LHCN-M2 (cell line): Measurements from ENCODE around the gene NTN1. TPM values are rescaled to one million over a fixed set of nuclear protein-coding genes. Genes with fewer than 3 reads are reported as not detected.
"Not testable (repeated sequence)": the region's sequence is repeated elsewhere in the genome, so short reads cannot be mapped to it uniquely, and the experiment has no call there.

Source experiments
- DNase-seq: peaks from one replicate; pipeline ENCODE4 v3.0.0-alpha.2; 2012; ENCODE audit warnings: low read depth
- total RNA-seq: library from RNA; depleted of rRNA; stranded (reverse); fragments of >200 nt; gene quantifications from 2 replicates; pipeline ENCODE4 v1.2.3, GENCODE V29; 2014

The NTN1 gene
- total RNA-seq, 1 experiment from 2014 or later: 0.17 TPM

DNA sequence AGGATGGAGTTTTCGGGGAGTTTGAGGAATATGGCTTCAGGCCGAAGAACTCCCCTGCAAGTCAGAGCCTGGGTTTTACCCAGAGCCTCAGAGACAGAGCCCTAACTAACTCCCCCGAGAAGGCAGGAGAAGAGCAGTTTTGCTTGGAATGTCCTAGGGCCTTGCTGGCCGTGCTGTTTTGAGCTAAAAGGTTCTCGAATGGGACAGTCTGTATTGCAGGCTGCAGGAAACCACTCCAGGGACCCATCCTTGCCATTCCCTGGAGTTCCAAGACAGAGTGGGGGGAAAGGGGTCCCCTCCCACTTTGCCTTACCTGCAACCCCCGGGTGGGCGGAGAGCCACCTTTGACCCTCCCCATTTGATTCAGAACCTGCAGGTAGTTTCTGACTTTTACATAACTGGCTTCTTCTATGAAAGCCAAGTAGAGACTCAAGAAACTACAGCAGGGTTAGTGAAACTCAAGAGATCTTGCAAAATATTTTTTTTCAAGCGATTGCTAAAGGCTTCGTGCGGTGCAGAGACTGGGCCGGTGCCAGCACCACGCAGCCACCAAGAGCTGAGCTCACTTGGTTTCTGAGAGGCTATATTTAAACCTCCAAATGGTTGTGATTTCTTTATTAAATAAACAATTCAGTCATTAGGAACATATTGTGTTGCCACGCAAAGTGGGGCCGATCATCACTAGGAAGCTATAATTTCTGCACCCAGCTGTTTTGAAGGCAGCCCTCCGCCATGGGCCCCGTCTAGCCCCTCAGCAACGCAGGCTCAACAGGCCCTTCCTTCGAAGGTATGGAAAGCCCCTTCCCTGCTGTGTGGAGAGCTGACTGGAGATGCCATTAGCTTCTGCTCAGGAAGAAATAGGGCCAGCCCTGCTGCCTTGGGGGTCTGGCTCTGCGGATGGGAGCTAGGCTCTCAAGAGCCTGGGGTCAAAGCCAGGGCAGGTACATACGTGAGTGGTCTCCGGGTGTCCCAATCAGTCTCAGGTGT lies 223.0 kb downstream of the NTN1 start:
- no peak for DNase-seq

DNA sequence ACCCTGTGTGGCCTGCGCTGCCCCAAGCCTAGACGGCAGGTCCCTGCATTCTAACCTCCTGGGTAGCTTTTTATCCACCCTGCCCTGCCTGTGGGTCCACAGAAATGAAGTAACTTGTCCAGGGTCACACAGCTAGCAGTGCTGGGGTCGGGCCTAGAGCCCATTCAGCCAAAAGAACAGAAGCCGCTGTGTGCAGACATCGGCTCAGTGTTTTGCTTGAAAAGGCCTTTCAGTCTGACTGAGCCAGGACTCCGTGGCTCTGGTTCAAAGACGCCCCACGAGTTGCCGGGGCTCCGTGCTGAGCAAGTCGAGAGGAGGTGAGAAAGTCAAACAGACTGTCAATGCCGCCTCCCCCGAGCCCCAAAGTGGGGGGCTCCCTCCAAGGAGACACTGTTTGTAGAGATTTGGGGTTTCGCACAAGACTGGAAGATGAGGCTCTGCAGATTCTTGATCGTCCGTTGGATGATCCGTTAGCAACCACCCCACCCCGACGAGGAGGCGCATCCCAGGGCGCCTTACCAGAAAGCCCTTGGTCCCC lies 226.2 kb downstream of the NTN1 start:
- no peak for DNase-seq

DNA sequence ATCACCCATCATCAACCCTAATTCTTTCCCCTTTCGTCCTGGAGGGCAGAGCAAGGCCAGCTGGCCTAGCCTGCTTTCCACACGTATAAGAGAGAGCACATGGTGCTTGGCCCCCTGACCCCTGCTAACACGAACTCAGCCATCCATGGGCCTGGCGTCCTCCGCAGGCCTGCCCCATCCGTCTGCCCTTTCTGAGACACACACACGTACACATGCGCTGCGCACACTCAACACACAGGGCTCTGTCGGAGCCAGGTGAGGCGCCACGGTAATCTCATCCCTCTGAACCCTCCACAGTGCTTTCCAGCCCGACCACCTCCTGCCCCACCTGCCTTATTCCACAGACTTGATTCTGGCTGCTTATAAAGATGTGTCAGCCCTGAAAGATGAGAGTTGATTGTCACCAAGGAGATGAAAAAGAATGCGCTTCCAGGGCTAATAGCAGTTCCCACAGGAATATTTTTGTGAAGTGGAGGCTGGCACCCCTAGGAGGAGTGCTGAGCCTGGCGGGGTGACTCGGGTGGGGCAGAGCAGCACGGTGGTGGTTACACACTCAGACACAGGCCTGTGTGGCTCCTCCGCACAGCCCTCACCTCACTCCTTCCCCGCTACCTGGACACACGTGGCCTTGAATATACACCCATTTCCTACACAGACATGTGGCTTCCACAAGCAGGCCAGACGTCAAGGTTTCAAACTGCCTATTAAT lies 228.1 kb downstream of the NTN1 start:
- no peak for DNase-seq

DNA sequence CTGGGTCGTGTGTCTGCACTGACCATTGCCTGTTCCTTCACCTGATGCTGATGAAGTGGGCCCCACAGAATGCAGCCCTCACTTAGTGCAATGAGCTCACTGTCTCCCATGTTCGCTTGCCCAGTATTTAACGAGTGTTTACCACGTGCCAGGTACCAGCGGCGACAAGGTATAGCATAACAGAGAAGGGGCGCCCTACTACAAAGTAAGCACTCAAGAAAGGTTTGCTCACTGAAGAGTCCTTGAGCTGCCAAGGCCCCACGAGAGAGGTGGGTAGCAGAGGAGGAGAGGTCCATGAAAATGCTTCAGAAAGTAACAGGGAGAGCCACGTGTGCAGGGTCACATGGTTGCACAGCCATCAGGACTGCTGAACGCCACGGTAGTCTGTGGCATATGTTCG lies 230.0 kb downstream of the NTN1 start:
- DNase-seq: no peak

DNA sequence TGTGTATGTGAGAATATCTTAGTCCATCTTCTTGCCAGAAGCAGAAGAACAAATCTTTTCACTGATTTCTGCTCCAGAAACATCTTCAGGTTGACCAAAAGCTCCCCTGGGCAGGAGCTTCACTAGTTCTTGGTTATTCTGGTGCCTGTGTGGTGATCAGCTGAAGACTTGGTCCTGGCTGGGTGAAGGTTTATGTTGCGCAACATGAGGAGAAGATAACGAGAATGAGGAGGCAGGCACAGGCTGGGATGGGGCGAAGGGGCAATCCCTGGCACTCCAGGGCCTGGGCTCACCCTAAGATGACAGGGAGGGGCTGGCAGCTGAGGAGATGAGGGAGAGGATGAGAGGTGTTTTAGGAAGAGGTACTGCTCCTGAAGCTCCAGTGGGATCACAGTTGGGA lies 232.0 kb downstream of the NTN1 start:
- DNase-seq: no peak

DNA sequence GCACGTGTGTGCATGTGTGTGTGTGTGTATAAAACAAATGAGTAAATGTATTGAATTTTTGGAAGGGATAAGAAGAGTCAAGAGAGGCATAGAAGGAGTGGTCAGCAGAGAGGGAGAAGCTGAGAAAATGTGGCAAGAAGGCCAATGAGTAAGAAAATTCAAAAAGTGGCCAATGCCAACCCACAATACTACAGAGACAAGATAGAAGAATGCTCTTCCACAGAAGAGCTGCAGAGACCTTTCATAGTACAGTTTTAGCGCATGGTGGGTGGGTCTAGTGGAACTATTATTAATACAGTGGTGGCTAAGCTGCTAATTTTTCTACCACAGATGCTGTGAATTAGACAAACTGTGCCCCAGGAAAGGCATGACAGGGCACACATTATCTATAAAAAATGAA lies 233.5 kb downstream of the NTN1 start:
- no peak for DNase-seq

DNA sequence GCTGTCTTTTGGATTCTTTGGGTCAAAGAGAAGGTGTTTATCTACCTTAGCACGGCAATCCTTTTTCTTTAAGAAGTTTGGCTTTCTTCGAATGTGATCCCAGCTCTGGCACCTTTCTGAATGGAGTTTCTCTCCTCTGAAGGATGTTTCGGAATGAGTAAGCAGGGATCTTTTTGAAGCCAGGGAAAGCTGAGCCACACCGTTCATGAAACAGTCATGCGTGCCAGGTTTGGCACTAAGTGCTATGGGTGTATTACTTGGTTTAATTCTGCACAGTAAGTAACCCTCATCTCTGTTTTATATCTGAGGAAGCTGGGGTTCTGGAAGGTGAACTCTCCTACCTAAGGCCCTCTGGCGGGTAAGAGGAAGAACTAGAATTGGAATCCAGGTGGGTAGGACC lies 234.5 kb downstream of the NTN1 start:
- no peak for DNase-seq

DNA sequence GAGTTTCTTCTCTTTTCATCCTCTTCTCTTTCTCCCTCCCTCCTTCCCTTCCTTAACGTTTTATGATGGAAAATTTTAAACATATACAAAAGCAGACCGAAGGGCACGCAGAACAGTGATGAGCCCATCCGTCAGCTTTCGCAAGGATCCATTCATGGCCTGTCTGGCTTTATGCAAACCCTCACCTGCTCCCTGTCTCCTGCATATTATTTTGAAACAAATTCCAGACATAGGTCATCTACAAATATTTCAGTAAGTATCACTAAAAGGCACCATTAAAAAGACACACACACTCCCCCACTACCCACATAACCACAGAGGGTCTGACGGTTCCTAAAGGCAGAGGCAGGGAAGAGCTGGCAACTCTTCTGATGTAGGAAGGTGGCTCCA lies 235.0 kb downstream of the NTN1 start:
- DNase-seq: no peak

DNA sequence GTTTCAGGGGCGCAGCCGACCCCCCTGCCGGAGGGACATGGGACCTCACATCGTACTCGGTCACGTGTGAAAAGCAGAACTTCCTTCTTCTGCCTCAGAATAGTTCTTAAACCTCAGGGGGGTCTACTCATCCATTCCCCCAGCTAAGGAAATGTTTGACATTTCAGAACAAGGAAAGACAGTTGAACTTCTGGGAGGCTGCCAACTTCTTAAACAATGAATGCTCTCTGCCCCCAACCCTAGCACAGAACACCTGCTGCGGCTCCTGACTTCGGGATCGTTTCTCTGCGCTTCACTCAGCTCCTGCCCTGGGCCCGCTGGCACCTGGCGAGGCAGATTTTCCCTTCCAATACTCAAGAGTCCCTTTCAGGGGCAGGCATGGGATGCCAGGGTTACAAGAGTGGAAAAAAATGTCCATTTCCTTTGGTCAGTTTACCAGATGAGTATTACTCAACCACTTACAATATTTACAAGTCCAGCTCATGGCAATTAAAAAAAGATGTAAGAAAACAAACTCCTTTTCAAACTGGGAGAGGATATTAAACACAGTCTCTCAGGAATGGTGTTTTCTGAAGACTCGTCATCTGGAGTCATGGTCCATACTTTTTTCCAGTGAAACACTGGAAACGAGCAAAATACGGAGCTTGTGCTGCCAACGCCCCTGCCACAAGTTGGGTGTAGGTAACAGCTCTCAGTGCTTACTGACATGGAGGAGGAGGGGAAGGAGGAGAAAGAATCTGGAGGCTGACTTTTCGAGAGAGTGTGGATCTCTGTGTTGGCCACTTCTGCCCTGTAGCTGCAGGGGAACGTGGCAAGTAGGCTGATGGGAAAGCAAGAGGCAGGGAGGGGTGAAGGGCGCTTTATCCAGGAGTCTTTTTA lies 235.7 kb downstream of the NTN1 start:
- no peak for DNase-seq

DNA sequence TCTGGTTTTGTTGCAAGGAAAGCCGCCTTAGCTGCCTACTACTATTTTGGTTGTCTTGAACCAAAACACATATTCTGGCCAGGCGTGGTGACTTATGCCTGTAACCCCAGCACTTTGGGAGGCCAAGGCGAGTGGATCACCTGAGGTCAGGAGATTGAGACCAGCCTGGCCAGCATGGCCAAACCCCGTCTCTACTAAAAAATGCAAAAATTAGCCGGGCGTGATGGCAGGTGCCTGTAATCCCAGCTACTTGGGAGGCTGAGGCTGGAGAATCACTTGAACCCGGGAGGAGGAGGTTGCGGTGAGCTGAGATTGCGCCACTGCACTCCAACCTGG lies 236.3 kb downstream of the NTN1 start:
- not testable (repeated sequence) for DNase-seq

DNA sequence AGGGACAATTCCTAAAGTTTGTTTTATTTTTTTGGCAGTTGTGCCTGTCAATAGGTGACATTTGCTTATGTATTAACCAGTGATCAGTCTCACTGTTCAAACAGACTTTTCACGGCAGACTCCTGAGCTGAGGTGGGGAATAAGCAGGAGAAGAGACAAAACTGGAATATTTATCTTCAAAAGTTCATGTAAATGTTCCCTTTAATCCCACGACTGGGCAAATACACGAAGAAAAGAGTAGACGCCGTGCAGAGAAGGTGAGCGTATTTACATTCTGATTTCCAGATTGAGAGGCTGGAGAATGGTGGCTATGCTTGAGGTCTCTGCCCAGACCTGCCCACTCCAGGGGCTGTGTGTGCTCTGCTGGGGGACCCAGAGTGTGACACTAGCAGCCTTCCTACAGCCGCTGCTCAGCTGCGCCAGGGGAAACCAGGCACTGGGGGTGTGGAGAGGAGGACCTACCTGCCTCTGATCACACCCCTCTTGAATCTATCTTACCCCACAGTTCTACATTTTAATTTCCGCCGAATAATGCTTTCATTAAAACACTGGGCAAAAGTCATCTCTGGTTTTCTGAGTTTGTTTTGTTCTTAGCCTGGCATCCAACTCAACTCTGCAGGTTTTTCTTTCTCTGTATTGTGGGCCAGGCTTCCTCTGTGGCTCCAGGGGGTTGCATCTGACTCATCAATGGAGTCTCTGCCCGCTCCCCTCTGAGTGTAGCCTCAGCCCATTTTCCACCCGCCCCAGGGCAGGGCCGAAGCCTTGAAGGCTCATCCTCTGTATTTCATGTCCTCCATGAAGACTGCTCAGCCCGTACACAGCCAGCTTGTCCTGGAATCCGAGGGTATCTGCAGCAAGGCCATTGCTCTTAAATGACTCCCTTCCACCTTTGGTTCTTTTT lies 237.1 kb downstream of the NTN1 start:
- DNase-seq: no peak

DNA sequence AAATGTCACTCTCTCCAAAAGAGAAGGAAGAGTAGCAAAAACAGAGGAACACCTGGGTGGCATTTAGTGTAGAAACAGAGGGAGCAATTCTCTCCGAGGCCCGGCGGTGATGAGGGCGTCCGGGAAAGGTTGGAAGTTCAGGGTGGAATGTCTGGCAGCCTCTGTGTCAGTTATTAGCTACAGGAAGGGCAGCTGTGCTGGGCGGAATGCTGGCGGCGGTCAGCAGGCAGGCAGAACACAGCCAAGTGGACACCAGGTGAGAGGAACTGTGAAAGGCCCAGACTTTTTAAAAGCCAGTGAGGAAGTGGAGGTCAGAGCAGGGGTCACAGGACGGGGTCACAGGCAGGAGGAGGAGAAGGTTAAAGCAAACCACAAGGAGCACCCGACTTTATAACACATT lies 238.1 kb downstream of the NTN1 start:
- no peak for DNase-seq

DNA sequence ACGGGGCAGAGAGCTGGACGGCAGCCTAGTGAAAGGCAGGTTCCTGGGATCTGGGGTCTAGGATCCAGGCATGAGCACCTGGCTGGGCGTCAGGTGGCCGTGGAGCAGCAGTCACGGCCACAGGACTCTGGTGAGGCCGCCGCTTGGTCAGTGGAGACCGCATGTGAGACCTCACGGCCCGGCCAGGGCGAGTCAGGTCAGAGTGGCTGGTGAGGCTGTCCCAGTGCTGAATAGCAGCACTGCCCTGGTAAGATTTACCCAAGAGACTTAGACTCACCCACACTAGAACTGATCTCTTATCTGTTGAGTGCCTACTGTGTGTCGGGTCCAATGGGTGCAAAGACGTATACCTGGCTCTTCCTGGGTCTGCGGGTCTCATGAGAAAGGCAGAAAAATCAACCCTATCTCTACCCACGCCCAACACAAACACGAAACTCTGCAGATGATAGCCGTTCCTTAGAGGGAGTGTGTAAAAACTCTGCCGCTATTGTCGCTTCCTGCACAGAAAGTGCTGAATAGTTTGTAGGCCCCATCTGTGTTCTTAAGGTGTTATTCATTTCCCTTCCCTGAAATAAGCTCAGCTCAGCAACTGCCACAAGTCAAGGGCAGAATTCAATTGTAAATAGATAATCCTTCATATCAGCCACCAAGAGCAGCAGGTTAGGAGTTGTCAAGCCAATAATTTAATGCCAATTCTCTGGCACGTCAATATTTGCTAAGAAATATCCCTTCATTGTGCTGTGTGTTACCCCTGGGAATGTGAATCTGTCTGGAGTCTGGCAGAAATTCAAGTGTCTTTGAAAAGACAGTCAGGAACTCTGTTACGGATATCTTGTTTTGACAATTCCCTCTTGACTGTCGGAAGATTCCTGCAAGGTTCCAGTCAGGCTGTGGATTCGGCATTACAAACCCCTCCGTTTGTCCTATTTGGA lies 240.0 kb downstream of the NTN1 start:
- DNase-seq: no peak

DNA sequence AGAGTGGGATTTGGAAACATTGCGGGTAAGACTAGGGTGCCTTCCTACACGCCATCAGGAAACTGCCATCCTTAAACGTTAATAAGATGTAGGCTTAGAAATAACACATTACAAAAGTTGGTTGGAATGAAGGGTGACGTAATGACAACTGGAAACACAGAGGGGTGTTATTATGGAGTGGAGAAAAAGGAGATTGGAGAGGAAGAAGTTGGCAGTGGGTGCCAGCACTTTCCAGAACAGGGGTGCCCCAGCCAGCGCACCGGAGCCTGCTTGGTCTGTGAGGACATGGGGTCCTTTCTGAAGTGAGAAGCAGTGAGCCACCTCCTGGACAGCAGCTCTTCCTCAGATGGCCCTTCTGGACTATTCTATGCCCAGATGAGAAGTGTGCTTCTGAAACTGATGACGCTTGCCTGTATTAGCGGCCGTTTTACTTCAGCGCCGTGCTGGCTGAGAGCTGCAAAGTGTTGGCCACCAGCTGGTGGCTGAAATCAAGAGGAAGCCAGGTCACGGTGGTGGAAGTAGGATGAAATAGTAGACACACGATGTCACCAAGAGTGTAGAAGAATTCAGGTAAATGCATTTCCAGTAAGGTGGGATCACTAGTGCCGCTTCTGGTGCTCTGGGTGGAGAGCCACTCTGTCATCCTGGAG lies 244.8 kb downstream of the NTN1 start:
- no peak for DNase-seq

DNA sequence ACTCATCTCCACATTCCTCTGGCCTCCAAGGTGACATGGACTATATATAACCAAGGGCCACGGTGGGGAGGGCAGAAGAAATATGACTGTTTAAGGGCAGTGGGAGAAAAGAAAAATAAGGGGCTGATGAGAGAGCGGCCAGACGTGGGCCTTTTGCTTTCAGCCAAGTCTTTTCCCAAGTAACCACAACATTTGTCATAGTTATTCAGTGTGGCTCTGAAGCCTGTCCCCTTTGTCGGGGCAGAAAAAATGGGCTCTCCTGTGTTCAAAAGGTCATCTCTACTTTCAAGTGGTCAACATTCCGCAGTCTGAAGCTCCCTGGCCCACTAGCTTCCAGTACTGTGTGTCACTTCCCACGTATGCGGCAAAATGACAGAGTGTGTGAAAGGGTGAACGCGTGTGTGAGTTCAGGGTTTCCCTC lies 245.4 kb downstream of the NTN1 start:
- no peak for DNase-seq

DNA sequence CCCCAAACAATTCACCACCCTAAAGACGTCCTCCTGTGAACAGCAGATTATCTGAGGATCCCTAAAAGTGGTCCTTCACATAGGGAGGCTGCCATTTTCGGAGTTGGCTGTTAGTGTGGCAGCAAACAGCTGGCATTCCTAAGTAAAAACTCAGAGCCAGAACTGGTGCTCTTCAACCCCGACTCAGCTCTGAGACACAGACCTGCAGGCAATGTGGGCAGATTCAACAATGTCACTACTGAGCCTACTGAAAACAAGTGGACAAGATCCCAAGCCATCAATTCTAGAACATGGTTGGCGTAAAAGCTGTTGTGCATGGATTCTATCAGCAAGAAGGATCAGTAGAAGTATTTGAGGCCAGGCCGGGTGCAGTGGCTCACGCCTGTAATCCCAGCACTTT lies 247.2 kb downstream of the NTN1 start:
- DNase-seq: no peak

DNA sequence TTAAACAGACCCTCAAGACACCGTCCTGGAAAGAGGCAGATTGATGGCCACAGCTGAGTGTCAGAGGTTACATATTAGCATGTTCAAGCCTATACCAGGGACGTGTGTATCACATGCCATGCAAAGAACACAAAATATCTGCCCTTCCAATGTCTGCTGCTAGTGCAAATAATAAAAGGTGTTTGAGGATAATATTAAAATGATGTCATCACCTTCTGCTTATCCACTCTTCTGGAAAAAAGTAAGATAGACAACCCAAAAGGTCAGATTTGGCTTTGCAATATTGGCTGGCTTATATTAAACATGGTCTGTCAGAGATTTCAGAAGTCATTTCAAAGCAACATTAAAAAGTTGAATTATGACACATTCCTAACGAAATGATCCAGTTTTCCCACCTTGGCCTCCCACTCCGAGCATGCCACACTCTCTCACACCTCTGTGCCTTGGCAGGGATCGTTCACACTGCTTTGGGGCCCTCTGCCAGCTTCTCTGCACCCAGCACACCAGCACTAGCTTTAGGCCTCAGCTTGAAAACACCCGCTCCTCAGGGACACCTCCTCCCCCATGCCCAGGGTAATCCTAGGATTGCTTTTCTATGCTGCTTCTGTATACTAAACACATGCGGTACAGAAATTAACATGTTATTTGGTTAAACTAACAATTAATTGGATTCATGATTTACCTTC lies 248.2 kb downstream of the NTN1 start:
- no peak for DNase-seq

DNA sequence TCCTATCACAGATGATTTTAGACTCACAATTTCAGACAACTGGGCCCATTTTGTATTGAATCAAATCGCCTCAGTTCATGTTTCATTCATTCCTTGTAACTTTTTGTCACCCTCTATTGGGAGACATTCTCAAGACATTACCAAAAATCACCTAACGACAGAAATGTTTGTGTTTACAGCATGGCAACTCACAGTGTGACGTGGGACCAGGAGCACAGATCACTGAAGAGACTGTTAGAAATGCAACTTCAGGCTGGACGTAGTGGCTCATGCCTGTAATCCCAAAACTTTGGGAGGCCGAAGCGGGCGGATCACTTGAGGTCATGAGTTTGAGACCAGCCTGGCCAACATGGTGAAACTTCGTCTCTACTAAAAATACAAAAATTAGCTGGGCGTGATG lies 249.6 kb downstream of the NTN1 start:
- no peak for DNase-seq
